Cardiac fibroblast (primary cell): ENCODE measurements around the gene PSMC3.

Experiments
- DNase-seq, 2 donors: peaks; one replicate each; pipeline versions ENCODE4 v3.0.0 to v3.0.0-alpha.2; 2010; ENCODE audit warnings: low read depth in 2 of 2
- H3K4me3 ChIP-seq, 2 donors: replicated peaks in 1 of 2; 1 replicate in 1 of 2; 2 replicates in 1 of 2; pipeline ENCODE4 v1.5.1; 2011; ENCODE audit warnings: low read depth in 2 of 2, low read length in 2 of 2, mild to moderate bottlenecking in 2 of 2, moderate library complexity in 1 of 2
- CTCF ChIP-seq: IDR thresholded peaks from one replicate; pipeline ENCODE4 v1.5.1; 2011; ENCODE audit warnings: low read depth, mild to moderate bottlenecking, low read length, inconsistent platforms

Gene PSMC3

GRCh38 chr11:47426062-47426956 lies at the start of gene PSMC3:
PSMC3 (minus strand) TSS chr11:47426439; CDS start chr11:47426279, 160 bp downstream.
- peak; percentile 97 to 98 for DNase-seq
- TF ChIP-seq CTCF, result no peak
- H3K4me3 ChIP-seq, result peak within 1 kb of the TSS; percentile 92 to 94

DNA sequence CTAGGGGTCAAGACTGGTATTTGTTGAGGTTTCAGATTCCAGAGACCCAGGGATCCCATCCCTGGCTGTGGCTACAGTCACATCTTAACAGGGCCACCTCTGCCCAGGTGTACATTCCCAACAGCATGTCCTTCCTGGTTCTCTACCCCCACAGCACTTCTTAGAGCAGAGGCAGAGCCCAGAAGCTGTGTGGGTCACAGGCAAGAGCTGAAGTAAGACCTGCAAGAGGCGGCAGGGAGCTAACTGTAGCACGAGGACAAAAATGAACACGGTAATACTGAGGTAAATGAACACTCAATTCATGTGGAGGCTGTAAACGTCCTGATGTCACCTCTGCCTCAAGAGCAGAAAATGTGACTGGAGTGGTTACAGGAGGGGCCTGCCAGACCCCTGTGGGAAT lies 44.4 kb upstream of the PSMC3 start:
- TF ChIP-seq CTCF, result no peak
- H3K4me3 ChIP-seq, result no peak overlapping the region
- DNase-seq, result no peak

GRCh38 chr11:47469361-47470179 lies 43.3 kb upstream of the PSMC3 start:
- peak in 1 of 2 donors; percentile 53 for DNase-seq
- TF ChIP-seq CTCF, result no peak
- H3K4me3 ChIP-seq, result no peak overlapping the region

DNA sequence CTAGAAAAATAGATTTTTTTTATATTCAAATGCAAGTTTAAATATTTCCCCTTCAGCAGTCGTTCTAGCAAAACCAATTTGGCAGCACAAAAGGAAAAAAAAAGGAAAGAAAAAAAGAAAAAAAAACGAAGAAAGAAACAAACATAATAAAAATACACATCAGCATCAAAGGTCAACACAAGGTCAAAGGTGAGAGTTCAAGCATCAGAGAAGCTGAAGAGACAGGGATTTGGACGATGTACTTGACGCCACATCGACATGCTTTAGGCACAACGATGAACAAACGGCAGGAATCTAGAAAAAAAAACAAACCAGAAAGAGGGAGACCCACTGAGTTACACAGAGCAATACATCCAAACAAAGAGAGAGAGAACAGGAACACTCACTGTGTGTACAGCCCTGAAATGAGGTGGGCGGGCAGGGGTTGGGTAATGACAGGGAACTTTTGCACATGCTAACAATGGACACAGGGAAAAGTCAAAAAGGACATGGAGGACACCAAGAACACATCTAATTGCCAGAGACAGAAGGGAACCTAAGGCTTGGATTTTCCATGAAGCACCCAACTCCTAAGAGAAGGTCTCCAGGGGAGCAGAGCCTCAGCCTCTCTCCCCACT lies 42.5 kb upstream of the PSMC3 start:
- no peak for DNase-seq
- no peak overlapping the region for H3K4me3 ChIP-seq
- no peak for TF ChIP-seq CTCF

DNA sequence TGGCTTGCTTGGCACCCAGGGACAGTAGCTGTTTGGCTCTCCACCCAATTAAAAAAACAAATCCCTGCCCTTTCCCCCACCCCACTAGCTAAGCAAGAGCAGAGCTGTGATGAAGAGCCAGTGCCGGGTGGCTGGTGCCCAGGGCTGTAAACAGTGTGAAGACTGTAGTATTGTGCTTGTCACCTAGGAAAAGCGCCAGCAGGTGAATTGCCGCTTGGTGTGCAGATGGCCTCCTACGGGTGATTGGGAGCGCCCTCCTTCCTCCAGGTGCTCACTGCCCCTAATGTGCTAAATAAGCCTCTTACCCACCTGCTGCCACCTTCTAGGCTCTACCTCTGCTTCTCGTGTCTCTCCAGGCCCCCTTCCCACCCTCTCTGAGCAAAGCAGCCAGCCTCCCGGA lies 41.1 kb upstream of the PSMC3 start:
- peak overlapping the region in 1 of 2 donors; percentile 21 for H3K4me3 ChIP-seq
- no peak for DNase-seq
- no peak for TF ChIP-seq CTCF

- H3K4me3 ChIP-seq, result peak overlapping the region; percentile 17 to 21
- DNase-seq, result peak; percentile 33 to 87
- no peak for TF ChIP-seq CTCF
Measured at GRCh38 chr11:47466701-47467250, 40.5 kb upstream of the PSMC3 start.
